ENCODE measurements around the gene DHRS13. TPM values are rescaled to one million over a fixed set of nuclear protein-coding genes. Genes with fewer than 3 reads are reported as not detected.

Gene DHRS13
- total RNA-seq, 1 experiment from 2014 or later, result 28.5 TPM

GRCh38 chr17:28873839-28874238 lies 29.0 kb downstream of the DHRS13 start:
- CTCF ChIA-PET, result interaction anchor here (1.4 kb wide), 1 partner anchor 109 kb away, joined by 3 read pairs; no protein-coding TSS in a partner anchor
- ATAC-seq (no peak), DNase-seq (ENCODE audit: low spot score) (no peak)
- POLR2A ChIA-PET, result interaction anchor here (0.5 kb wide), 1 partner anchor 1153 kb away, joined by 3 read pairs; no protein-coding TSS in a partner anchor
- peaks cover 11% of the 10 kb centered on the region for H3K36me3 Mint-ChIP-seq
- peaks cover 4% of the 10 kb centered on the region for H3K9me3 Mint-ChIP-seq
- H3K27ac Mint-ChIP-seq, result no peak overlapping the region
- peaks cover 15% of the 10 kb centered on the region for H3K27me3 Mint-ChIP-seq (ENCODE audit: low read depth)
- H3K4me3 Mint-ChIP-seq, result no peak overlapping the region
- peaks cover under 1% of the 10 kb centered on the region; the same call in 1 of the 2 replicates for H3K4me1 Mint-ChIP-seq
- no peak for TF ChIP-seq ZNF263 (CRISPR knock-in tag; IDR thresholded peaks at IDR 0.05; ENCODE audit: low read depth)
- no peak for TF ChIP-seq STAT6 (CRISPR knock-in tag; conservative IDR thresholded peaks at IDR 0.05; ENCODE audit: low read depth)
- no peak for TF ChIP-seq ZNF423 (CRISPR knock-in tag; IDR thresholded peaks at IDR 0.05)
- TF ChIP-seq TEAD1 (CRISPR knock-in tag; IDR thresholded peaks at IDR 0.05), result no peak
- TF ChIP-seq USF1 (CRISPR knock-in tag; IDR thresholded peaks at IDR 0.05), result no peak
- TF ChIP-seq FOXK1 (CRISPR knock-in tag; IDR thresholded peaks at IDR 0.05), result no peak
- TF ChIP-seq CREB1 (CRISPR knock-in tag; IDR thresholded peaks at IDR 0.05), result no peak
- TF ChIP-seq ATF3 (CRISPR knock-in tag; conservative IDR thresholded peaks at IDR 0.05), result no peak
- no peak for TF ChIP-seq NFE2L1 (CRISPR knock-in tag; IDR thresholded peaks at IDR 0.05)
- no peak for TF ChIP-seq ZNF671 (CRISPR knock-in tag; IDR thresholded peaks at IDR 0.05)

GRCh38 chr17:28871056-28871579 lies 31.8 kb downstream of the DHRS13 start:
- no peak for ATAC-seq
- Mint-ChIP-seq H3K27me3 (ENCODE audit: low read depth) (peaks cover 20% of the 10 kb centered on the region), H3K4me3 (no peak overlapping the region), H3K4me1 (no peaks in the 10 kb centered on the region), H3K9me3 (no peaks in the 10 kb centered on the region), H3K27ac (peak overlapping the region; percentile 60; the same call in 1 of the 2 replicates), H3K36me3 (no peaks in the 10 kb centered on the region)
- POLR2A ChIA-PET, result no interaction called here
- CTCF ChIA-PET, result interaction anchor here (1.1 to 2.3 kb wide), 4 partner anchors 10 to 144 kb away, joined by 3 to 11 read pairs (median 6); no protein-coding TSS in a partner anchor
- TF ChIP-seq ZBTB21 (CRISPR knock-in tag; IDR thresholded peaks at IDR 0.05; ENCODE audit: borderline replicate concordance) (no peak), ZNF671 (CRISPR knock-in tag; IDR thresholded peaks at IDR 0.05) (no peak), CREM (CRISPR knock-in tag; IDR thresholded peaks at IDR 0.05) (no peak), FOXP4 (CRISPR knock-in tag; IDR thresholded peaks at IDR 0.05) (no peak), IRF2 (CRISPR knock-in tag; IDR thresholded peaks at IDR 0.05; ENCODE audit: borderline replicate concordance, low read depth) (no peak), ZNF416 (CRISPR knock-in tag; IDR thresholded peaks at IDR 0.05) (no peak), NFE2L1 (CRISPR knock-in tag; IDR thresholded peaks at IDR 0.05) (no peak), MAX (CRISPR knock-in tag; IDR thresholded peaks at IDR 0.05) (no peak)
- no peak for DNase-seq (ENCODE audit: low spot score)

GRCh38 chr17:28867276-28867675 lies 35.6 kb downstream of the DHRS13 start:
- H3K9me3 Mint-ChIP-seq, result no peaks in the 10 kb centered on the region
- no peak for TF ChIP-seq TCF7 (CRISPR knock-in tag; IDR thresholded peaks at IDR 0.05; ENCODE audit: low read depth)
- no peak for TF ChIP-seq CDX4 (CRISPR knock-in tag; IDR thresholded peaks at IDR 0.05; ENCODE audit: borderline replicate concordance)
- no peak for TF ChIP-seq ZNF232 (CRISPR knock-in tag; IDR thresholded peaks at IDR 0.05)
- no peak for TF ChIP-seq TP53 (CRISPR knock-in tag; IDR thresholded peaks at IDR 0.05)
- no peak for TF ChIP-seq MLX (CRISPR knock-in tag; IDR thresholded peaks at IDR 0.05)
- no peak for TF ChIP-seq ATF3 (CRISPR knock-in tag; conservative IDR thresholded peaks at IDR 0.05)
- no peak for TF ChIP-seq ESRRA (CRISPR knock-in tag; IDR thresholded peaks at IDR 0.05; ENCODE audit: borderline replicate concordance)
- no peak for TF ChIP-seq ZBTB21 (CRISPR knock-in tag; IDR thresholded peaks at IDR 0.05; ENCODE audit: borderline replicate concordance)
- TF ChIP-seq ZNF219 (CRISPR knock-in tag; IDR thresholded peaks at IDR 0.05; ENCODE audit: borderline replicate concordance), result no peak
- TF ChIP-seq CBFB (CRISPR knock-in tag; IDR thresholded peaks at IDR 0.05; ENCODE audit: low read depth), result no peak

More at GRCh38 chr17:28867276-28867675, 35.6 kb downstream of the DHRS13 start:
- no peak for ATAC-seq
- DNase-seq (ENCODE audit: low spot score), result no peak
- Mint-ChIP-seq H3K36me3 (no peaks in the 10 kb centered on the region), H3K4me3 (no peak overlapping the region), H3K4me1 (peaks cover 9% of the 10 kb centered on the region), H3K27me3 (ENCODE audit: low read depth) (peaks cover 8% of the 10 kb centered on the region), H3K27ac (no peak overlapping the region)
- POLR2A ChIA-PET, result interaction anchor here (0.7 kb wide), 1 partner anchor 312 kb away, joined by 3 read pairs; no protein-coding TSS in a partner anchor
- CTCF ChIA-PET, result interaction anchor here (1.2 kb wide), 1 partner anchor 12 kb away, joined by 5 read pairs; no protein-coding TSS in a partner anchor
